Activated gamma-delta T cell treated with anti-CD3 and anti-CD28 coated beads, Interleukin-2, amount 50 U/mL, for 16 hours (primary cell): ENCODE results near the gene ZCWPW1.
A peak's percentile ranks its signal among the peaks of the same experiment; 100 is the strongest.

ENCODE experiments used
- DNase-seq: peaks from one replicate; pipeline ENCODE4 v3.0.0-alpha.2; 2020; ENCODE audit warnings: low read depth

The ZCWPW1 gene

GRCh38 chr7:100432621-100433275, 4.2 kb upstream of the ZCWPW1 start:
- no peak for DNase-seq

- no peak for DNase-seq
Observed at GRCh38 chr7:100432053-100432452, 3.5 kb upstream of the ZCWPW1 start.

- no peak for DNase-seq
Observed at GRCh38 chr7:100431286-100431735, 2.8 kb upstream of the ZCWPW1 start.

- peak; percentile 26 for DNase-seq
Observed at GRCh38 chr7:100430493-100431285, 2.2 kb upstream of the ZCWPW1 start.

GRCh38 chr7:100429637-100430492, 1.4 kb upstream of the ZCWPW1 start, which contains the start of gene MEPCE:
TSS of gene MEPCE (plus strand) at chr7:100429831. CDS start at chr7:100430019, 188 bp downstream.
- peak; percentile 95 for DNase-seq

GRCh38 chr7:100428967-100429636, 599 bp upstream of the ZCWPW1 start:
- DNase-seq = peak; percentile 100

- no peak for DNase-seq
Observed at GRCh38 chr7:100427762-100428198, 723 bp downstream of the ZCWPW1 start.

GRCh38 chr7:100426516-100426915, 2.0 kb downstream of the ZCWPW1 start:
- DNase-seq = no peak

- DNase-seq = no peak
Observed at GRCh38 chr7:100425347-100425746, 3.2 kb downstream of the ZCWPW1 start.

- no peak for DNase-seq
Observed at GRCh38 chr7:100423315-100423714, 5.2 kb downstream of the ZCWPW1 start.

GRCh38 chr7:100419660-100420226, 8.8 kb downstream of the ZCWPW1 start:
- DNase-seq = no peak

- DNase-seq = no peak
Observed at GRCh38 chr7:100418930-100419659, 9.4 kb downstream of the ZCWPW1 start.

GRCh38 chr7:100415448-100415847, 13.1 kb downstream of the ZCWPW1 start:
- no peak for DNase-seq

GRCh38 chr7:100413889-100414288, 14.6 kb downstream of the ZCWPW1 start:
- no peak for DNase-seq

- no peak for DNase-seq
Observed at GRCh38 chr7:100413346-100413745, 15.2 kb downstream of the ZCWPW1 start.

- DNase-seq = no peak
Observed at GRCh38 chr7:100411101-100411500, 17.4 kb downstream of the ZCWPW1 start.

- DNase-seq = peak; percentile 32
Observed at GRCh38 chr7:100407285-100408180, 21.0 kb downstream of the ZCWPW1 start.

GRCh38 chr7:100406767-100407166, 21.7 kb downstream of the ZCWPW1 start:
- DNase-seq = no peak

GRCh38 chr7:100402241-100402640, 26.3 kb downstream of the ZCWPW1 start:
- DNase-seq = no peak

GRCh38 chr7:100401811-100402210, 26.7 kb downstream of the ZCWPW1 start:
- DNase-seq = no peak
